PFSK-1 (cell line): ENCODE measurements around the gene TMEM94.

Experiments used
- FOXP2 ChIP-seq: optimal IDR thresholded peaks from 2 replicates; pipeline ENCODE3; 2011; ENCODE audit warnings: borderline replicate concordance, control low read depth, inconsistent platforms; ENCODE audit not compliant: insufficient read depth; ENCODE audit errors: extremely low read length, extremely low read depth
- POLR2AphosphoS5 ChIP-seq: IDR thresholded peaks from 2 replicates; pipeline ENCODE4 v1.6.1; 2012; ENCODE audit warnings: low read depth, mild to moderate bottlenecking, control low read depth, low read length, moderate library complexity
- SIN3A ChIP-seq: IDR thresholded peaks from 2 replicates; pipeline ENCODE4 v1.6.1; 2012; ENCODE audit warnings: mild to moderate bottlenecking, low read length, moderate library complexity, borderline replicate concordance; ENCODE audit not compliant: insufficient read depth
- TAF1 ChIP-seq: IDR thresholded peaks from 2 replicates; pipeline ENCODE4 v1.6.1; 2012; ENCODE audit warnings: low read length, control low read depth, borderline replicate concordance; ENCODE audit not compliant: insufficient read depth
- TF ChIP-seq, protein P1 (sequence below), 2 experiments: IDR thresholded peaks; 2 replicates each; pipeline versions ENCODE4 v1.6.1 to v1.8.0; 2011 to 2012; ENCODE audit warnings: low read depth in 2 of 2, low read length in 2 of 2, control low read depth in 1 of 2, inconsistent platforms in 1 of 2, mild to moderate bottlenecking in 1 of 2, moderate library complexity in 1 of 2; ENCODE audit not compliant: insufficient read depth in 1 of 2

TMEM94 gene

DNA sequence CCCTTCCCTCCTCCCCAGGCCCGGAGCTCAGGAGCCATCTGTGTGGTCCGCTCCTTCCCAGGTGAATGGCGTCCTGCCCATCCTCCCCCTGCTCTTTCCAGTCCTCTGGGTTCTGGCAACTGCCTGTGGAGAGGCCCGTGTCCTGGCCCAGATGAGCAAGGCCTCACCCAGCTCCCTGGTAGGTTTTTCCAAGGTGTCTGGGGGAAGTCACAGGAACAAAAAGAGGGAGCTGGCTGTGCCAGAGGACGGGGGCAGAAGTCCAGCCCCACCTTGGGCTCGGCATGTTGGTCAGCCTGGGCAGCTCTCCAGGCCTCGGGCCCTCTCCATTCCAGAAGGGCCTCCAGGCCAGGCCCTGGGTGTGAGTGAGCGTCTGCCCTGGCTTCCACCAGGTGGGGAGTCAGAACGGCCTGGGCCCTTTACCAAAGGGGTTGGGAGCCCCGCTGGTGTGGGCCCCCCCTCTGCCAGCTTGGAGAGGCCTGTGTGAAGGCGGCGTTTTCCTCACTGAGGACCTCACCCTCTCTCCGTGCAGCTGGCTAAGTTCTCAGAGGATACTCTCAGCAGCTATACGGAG is 33.8 kb downstream of the TMEM94 start:
- TF ChIP-seq FOXP2 (no peak), SIN3A (no peak), TAF1 (no peak), POLR2AphosphoS5 (no peak)
- TF ChIP-seq, protein P1, sequence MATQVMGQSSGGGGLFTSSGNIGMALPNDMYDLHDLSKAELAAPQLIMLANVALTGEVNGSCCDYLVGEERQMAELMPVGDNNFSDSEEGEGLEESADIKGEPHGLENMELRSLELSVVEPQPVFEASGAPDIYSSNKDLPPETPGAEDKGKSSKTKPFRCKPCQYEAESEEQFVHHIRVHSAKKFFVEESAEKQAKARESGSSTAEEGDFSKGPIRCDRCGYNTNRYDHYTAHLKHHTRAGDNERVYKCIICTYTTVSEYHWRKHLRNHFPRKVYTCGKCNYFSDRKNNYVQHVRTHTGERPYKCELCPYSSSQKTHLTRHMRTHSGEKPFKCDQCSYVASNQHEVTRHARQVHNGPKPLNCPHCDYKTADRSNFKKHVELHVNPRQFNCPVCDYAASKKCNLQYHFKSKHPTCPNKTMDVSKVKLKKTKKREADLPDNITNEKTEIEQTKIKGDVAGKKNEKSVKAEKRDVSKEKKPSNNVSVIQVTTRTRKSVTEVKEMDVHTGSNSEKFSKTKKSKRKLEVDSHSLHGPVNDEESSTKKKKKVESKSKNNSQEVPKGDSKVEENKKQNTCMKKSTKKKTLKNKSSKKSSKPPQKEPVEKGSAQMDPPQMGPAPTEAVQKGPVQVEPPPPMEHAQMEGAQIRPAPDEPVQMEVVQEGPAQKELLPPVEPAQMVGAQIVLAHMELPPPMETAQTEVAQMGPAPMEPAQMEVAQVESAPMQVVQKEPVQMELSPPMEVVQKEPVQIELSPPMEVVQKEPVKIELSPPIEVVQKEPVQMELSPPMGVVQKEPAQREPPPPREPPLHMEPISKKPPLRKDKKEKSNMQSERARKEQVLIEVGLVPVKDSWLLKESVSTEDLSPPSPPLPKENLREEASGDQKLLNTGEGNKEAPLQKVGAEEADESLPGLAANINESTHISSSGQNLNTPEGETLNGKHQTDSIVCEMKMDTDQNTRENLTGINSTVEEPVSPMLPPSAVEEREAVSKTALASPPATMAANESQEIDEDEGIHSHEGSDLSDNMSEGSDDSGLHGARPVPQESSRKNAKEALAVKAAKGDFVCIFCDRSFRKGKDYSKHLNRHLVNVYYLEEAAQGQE (IDR thresholded peaks at IDR 0.05; ENCODE audit: insufficient read depth in 1 of 2, low read depth in 2 of 2, low read length in 2 of 2), result no peak

GRCh38 chr17:75490953-75491649 is 34.7 kb downstream of the TMEM94 start:
- TF ChIP-seq FOXP2 (no peak), POLR2AphosphoS5 (no peak)
- TF ChIP-seq, protein P1 (IDR thresholded peaks at IDR 0.05; ENCODE audit: insufficient read depth in 1 of 2, low read depth in 2 of 2, low read length in 2 of 2), result no peak

- no peak for TF ChIP-seq SIN3A
These were observed 35.2 kb downstream of the TMEM94 start for GRCh38 chr17:75491680-75492079.

GRCh38 chr17:75492555-75493168 is 36.2 kb downstream of the TMEM94 start:
- TF ChIP-seq TAF1 (no peak), FOXP2 (no peak), POLR2AphosphoS5 (no peak), SIN3A (no peak)
- TF ChIP-seq, protein P1 (IDR thresholded peaks at IDR 0.05; ENCODE audit: insufficient read depth in 1 of 2, low read depth in 2 of 2, low read length in 2 of 2), result no peak

- TF ChIP-seq TAF1, result no peak
- TF ChIP-seq FOXP2, result no peak
- TF ChIP-seq, protein P1 (IDR thresholded peaks at IDR 0.05; ENCODE audit: insufficient read depth in 1 of 2, low read depth in 2 of 2, low read length in 2 of 2), result no peak
- TF ChIP-seq SIN3A, result no peak
- no peak for TF ChIP-seq POLR2AphosphoS5
These were observed 37.2 kb downstream of the TMEM94 start for GRCh38 chr17:75493476-75494129.
